CD1c-positive myeloid dendritic cell (primary cell): ENCODE measurements around the gene PFKFB1.

Experiments
- DNase-seq: peaks from one replicate; pipeline ENCODE4 v3.0.0-alpha.2; 2016; ENCODE audit errors: extremely low spot score

Gene PFKFB1

GRCh38 chrX:54922547-54922946 is 71.4 kb downstream of the PFKFB1 start:
- no peak for DNase-seq

DNA sequence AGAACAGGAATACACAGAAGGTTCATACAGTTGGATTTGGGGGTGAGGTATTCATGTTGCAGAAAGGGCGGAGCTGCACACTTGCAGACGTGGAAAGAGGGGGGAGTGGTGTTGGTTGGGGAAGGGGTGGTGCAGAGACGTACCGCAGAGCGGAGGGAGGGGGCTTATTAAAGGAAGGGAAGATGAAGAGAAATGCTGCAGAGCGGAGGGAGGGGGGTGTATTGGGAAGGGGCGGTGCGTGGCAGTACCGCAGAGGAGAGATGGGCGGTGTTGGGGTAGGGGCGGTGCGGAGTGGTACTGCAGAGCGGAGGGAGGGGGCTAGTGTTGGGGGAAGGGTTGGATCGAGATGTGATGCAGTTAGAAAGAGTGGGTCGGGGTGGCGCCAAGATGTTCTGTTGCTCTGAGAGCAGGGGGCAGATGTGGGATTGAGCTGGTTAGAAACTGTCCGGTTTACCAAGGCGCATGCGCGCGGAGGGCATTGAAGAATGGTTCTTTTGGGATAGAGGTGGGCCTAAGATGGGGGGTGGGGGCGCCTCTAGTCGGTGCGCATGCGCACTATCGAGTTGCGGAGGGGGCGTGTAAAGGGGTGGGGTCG is 72.5 kb downstream of the PFKFB1 start:
- DNase-seq, result no peak

DNA sequence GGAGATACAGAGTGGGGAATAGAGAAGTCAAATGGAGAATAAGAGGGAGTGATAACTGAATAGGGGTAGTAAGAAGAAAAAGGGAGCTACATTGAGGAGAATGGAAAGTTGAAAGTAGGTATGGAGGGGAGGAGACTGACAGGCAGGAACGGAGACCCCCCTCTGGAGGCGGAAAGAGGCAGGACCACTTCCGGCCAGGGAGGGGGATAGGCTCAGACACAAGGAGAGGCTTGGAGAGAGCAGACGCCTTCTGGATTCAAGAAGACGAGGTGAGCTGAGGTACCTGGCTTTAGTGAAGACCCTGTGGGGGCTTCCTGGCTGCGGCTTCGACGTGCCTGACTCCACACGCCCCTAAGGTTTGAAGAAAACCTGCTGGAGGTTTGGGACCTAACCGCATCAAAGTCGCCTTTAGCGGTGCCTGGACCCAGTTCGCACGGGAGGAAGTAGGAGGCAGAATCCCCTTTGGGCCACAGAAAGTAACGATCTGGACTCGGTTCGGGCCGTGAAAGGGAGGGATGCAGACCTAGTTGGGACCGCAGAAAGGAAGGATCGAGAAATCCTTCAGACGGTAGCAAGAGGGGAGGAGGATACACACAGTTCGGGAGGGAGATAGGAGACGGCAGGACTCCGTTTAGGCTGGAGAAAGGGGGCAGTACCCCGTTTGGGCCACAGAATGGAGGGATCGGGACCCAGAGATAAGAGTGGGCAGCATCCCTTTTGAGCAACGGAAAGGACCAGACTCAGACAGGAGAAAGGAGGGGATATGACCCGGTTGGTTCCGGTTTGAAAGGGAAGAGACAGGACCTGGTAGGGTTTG is 73.2 kb downstream of the PFKFB1 start, which contains the start of gene TRO:
Gene TRO, plus strand, starts transcription at position 215 of the 817 bp plus-strand sequence. CDS start 1,423 bp downstream, outside the sequence.
- no peak for DNase-seq

DNA sequence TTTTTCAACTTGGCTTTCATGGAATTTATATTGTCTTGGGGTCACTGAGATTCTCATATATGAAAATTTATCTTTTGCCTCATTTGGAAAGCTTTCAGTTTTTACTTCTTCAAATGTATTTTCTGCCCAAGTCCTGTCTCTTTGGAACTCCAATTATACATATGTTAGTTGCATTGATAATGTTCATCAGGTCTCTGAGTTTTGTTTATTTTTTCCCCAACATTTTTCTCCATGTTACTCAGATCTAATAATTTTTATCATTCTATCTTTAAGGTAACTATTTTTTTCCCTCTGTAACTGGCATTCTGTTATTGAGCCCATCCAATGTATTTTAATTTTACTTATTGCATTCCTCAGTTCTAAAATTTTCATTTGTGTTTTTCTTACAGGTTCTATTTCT is 84.0 kb downstream of the PFKFB1 start:
- no peak for DNase-seq

DNA sequence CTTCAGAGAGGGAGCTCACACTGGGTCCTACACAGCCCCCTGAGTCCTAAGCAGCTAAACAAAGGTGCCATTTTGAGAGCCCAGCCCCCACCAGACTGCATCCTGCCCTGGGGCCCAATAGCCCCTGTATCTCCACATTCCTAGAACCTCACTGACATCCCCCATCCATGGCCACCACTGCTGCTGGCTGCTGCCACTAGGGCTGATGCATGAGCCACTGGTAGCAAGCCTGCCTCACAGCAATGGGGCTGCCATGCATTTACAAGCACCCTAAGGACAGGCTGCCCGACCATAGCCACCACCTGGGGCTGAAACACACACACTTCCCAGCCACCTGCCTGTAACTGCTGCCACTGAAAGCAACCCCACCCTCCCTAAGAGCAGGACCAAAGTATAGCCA is 99.8 kb downstream of the PFKFB1 start:
- DNase-seq, result no peak

- DNase-seq, result peak; percentile 51
These were observed 102.4 kb downstream of the PFKFB1 start for GRCh38 chrX:54891573-54891972.

GRCh38 chrX:54885740-54886139 is 108.2 kb downstream of the PFKFB1 start:
- DNase-seq, result no peak
